GM12874 (cell line): ENCODE results near the gene YKT6.

Experiments used
- CTCF ChIP-seq: IDR thresholded peaks from 2 replicates; pipeline ENCODE4 v1.5.1; 2011; ENCODE audit warnings: low read depth, mild to moderate bottlenecking, control low read depth, low read length, moderate library complexity; ENCODE audit not compliant: insufficient read depth

YKT6 gene

DNA sequence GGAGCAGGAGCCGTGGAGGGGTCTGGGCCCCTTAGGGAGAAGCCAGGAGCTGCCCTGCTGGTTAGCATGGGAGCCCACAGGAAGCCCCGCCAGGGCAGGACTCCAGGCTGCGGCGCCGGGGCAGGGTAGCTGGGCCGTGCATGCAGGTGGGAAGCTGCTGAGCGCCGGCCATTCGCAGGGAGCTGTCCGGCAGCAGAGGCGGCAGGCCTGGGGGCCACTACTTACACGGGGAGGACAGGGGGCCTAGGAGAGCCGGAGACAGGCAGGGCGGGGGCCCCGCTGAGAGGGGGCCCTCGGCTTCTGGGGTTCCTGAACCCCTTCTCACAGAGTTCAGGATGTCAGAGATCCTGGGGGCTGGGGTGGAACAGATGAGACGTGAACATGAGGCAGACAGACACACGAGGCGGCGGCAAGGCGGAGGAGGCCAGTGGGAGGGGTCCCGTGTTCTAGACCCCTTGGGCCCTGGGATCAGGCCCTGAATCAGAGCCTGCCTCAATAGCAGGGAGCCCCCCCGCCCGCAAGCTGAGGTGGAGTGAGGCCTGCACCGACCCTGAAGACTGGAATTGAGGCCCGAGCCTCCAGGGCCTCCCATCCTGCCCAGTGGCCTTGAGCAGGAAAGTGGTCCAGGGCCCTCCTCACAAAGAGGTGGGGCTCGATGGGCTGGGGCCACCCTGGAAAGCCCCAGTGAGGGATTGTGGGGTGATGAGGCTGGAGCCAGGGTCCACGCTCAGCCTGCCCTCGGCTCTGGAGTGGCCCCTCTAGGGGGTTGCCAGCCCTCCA is 28.0 kb downstream of the YKT6 start:
- no peak for TF ChIP-seq CTCF

GRCh38 chr7:44229546-44230105 is 28.8 kb downstream of the YKT6 start:
- TF ChIP-seq CTCF = no peak

GRCh38 chr7:44230286-44230685 is 29.5 kb downstream of the YKT6 start:
- TF ChIP-seq CTCF = no peak

DNA sequence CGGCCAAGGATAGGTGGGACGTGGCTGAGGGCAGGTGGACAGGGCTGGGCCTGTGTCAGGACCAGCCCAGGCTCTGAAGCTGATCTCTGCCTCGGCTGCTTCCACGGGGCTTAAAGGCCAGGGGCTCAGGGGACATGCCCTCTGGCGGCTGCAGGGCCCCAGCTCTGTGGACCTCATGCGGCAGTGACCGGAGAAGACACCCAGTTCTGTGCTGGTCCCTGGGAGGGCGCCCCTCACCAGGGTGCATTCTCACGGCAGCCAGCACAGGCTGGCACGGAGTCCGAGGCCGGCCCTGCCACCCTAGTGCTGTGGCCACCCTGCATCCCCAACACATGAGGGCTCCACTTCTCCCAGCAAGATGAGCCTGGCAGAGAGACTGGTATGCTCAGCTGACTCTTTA is 30.3 kb downstream of the YKT6 start:
- no peak for TF ChIP-seq CTCF

DNA sequence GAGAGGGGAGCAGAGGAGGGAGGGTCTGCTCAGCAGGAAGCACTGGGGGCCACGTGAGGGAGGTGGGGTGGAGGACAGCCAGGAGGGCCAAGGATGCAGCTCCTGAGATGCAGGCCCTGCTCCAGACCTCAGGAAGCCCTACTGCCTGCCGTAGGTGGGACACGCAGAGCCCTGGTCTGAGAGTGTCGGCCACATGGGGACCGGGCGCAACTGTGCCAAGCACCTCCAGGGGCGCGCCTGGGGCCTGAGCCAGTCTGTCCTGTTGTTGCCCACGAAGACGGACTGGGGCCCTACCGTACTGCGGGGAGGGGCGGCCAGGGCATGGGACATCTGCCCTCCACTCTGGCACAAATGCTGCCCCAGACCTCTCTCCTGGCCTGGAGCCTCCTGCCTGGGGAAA is 31.6 kb downstream of the YKT6 start:
- TF ChIP-seq CTCF = no peak

GRCh38 chr7:44232901-44233715 is 32.3 kb downstream of the YKT6 start:
- no peak for TF ChIP-seq CTCF

GRCh38 chr7:44235066-44235465 is 34.3 kb downstream of the YKT6 start:
- TF ChIP-seq CTCF = no peak
